K562 (cell line): Measurements from ENCODE around the gene FOXD3. TPM values are rescaled to one million over a fixed set of nuclear protein-coding genes. Genes with fewer than 3 reads are reported as not detected.
A peak's percentile ranks its signal among the peaks of the same experiment; 100 is the strongest.

Source experiments
- ATAC-seq: fragments of 200-7000 bp; cut with Tn5 transposase; 3 replicates; pipeline ENCODE4 v1.9.1; 2020; ENCODE audit warnings: moderate library complexity
- BruUV-seq: library from RNA; stranded (reverse); fragments of 400-500 nt; replicated peaks from 2 replicates; lab custom pipeline; 2021; lab: Mats Ljungman, UMichigan
- CTCF ChIA-PET: fragments of 300-600 bp; formaldehyde crosslinking; extraction: SDS; loops from one replicate; lab custom pipeline; 2021; ENCODE audit warnings: low intra/inter-chr PET ratio; lab: Yijun Ruan, JAX
- POLR2A ChIA-PET: fragments of 300-600, 350-650 bp; sonication (Branson Sonifier 250); formaldehyde crosslinking; extraction: SDS; loops from one replicate; lab custom pipeline; 2021; ENCODE audit warnings: antibody characterized with exemption, inconsistent platforms; lab: Yijun Ruan, JAX
- DNase-seq, 4 experiments: peaks; one replicate each; pipeline versions ENCODE4 v3.0.0 to v3.0.0-alpha.2; 2011 to 2018; ENCODE audit warnings: low spot score in 3 of 4, mixed read lengths in 3 of 4; ENCODE audit errors: extremely low read depth in 1 of 4
- FAIRE-seq: peaks from 2 replicates; lab custom pipeline; 2011; peaks lifted over from hg19 to GRCh38; lab: Jason Lieb, UNC
- H2AFZ ChIP-seq: 2 replicates; pipeline ENCODE4 v1.6.0; 2011; ENCODE audit warnings: low read depth, low read length, control low read depth, inconsistent platforms
- H3K27ac ChIP-seq: fragments of 200-600 bp; 3 replicates; pipeline ENCODE4 v1.8.0; 2011; ENCODE audit warnings: low read depth, mild to moderate bottlenecking, control low read depth, inconsistent platforms, low read length, moderate library complexity, mixed read lengths; ENCODE audit errors: extremely low read depth
- H3K27me3 ChIP-seq, 2 experiments: fragments of 300-600 bp in 1 of 2; 2 replicates in 1 of 2; 3 replicates in 1 of 2; pipeline versions ENCODE4 v1.6.0 to v1.8.0; 2011; ENCODE audit warnings: inconsistent platforms in 2 of 2, low read length in 2 of 2, mild to moderate bottlenecking in 1 of 2, mixed read lengths in 1 of 2, moderate library complexity in 1 of 2; ENCODE audit not compliant: control insufficient read depth in 2 of 2, insufficient read depth in 2 of 2
- H3K36me3 ChIP-seq: fragments of 300-600 bp; 3 replicates; pipeline ENCODE4 v1.8.0; 2011; ENCODE audit warnings: mild to moderate bottlenecking, low read length, inconsistent platforms; ENCODE audit not compliant: control insufficient read depth, insufficient read depth
- H3K4me1 ChIP-seq, 2 experiments: fragments of 200-600 bp in 1 of 2; replicated peaks in 1 of 2; 2 replicates in 1 of 2; 3 replicates in 1 of 2; pipeline versions ENCODE4 v1.5.1 to v1.8.0; 2011; ENCODE audit warnings: inconsistent platforms in 2 of 2, low read length in 2 of 2, mild to moderate bottlenecking in 1 of 2, mixed read lengths in 1 of 2, moderate library complexity in 1 of 2; ENCODE audit not compliant: control insufficient read depth in 2 of 2, insufficient read depth in 2 of 2
- H3K4me2 ChIP-seq: 2 replicates; pipeline ENCODE4 v1.6.1; 2011; ENCODE audit warnings: low read length, control low read depth, inconsistent platforms, mixed read lengths; ENCODE audit not compliant: insufficient read depth
- H3K4me3 ChIP-seq: fragments of 200-600 bp; sonication (generic), shearing (Covaris generic); 2 replicates; pipeline ENCODE4 v1.5.1; 2016; ENCODE audit warnings: control low read depth, inconsistent platforms
- H3K79me2 ChIP-seq: fragments of 200-600 bp; 3 replicates; pipeline ENCODE4 v1.8.0; 2011; ENCODE audit warnings: low read length, inconsistent platforms; ENCODE audit not compliant: control insufficient read depth, insufficient read depth
- H3K9ac ChIP-seq, 2 experiments: 2 replicates each; pipeline versions ENCODE4 v1.6.0 to v1.6.1; 2011; ENCODE audit warnings: low read depth in 2 of 2, low read length in 2 of 2, control low read depth in 1 of 2, inconsistent platforms in 1 of 2, mild to moderate bottlenecking in 1 of 2, mixed read lengths in 1 of 2; ENCODE audit not compliant: insufficient read depth in 1 of 2
- H3K9me1 ChIP-seq: one replicate; pipeline ENCODE4 v1.6.0; 2011; ENCODE audit warnings: inconsistent platforms, mild to moderate bottlenecking, low read length, moderate library complexity; ENCODE audit not compliant: control insufficient read depth, insufficient read depth
- H3K9me3 ChIP-seq: replicated peaks from 2 replicates; pipeline ENCODE4 v1.5.1; 2011; ENCODE audit warnings: low read depth, low read length, inconsistent platforms; ENCODE audit not compliant: control insufficient read depth, insufficient read depth
- H4K20me1 ChIP-seq: replicated peaks from 2 replicates; pipeline ENCODE4 v1.6.1; 2011; ENCODE audit warnings: low read length, inconsistent platforms, mixed read lengths; ENCODE audit not compliant: control insufficient read depth, insufficient read depth
- AFF4 ChIP-seq: sonication (generic); formaldehyde crosslinking; IDR thresholded peaks from 2 replicates; pipeline ENCODE4 v1.8.0; 2023; ENCODE audit warnings: mild to moderate bottlenecking, missing genetic modification reagents
- HCFC1 ChIP-seq: IDR thresholded peaks from 2 replicates; pipeline ENCODE4 v1.6.1; 2012; ENCODE audit warnings: low read depth, low read length, improper control_type of control experiment
- HOXB6 ChIP-seq: fragments of 250-450 bp; sonication (Bioruptor Pico); IDR thresholded peaks from 2 replicates; pipeline ENCODE4 v1.5.1; 2022; ENCODE audit warnings: mild to moderate bottlenecking, borderline replicate concordance
- NCOA2 ChIP-seq, 2 experiments: fragments of 450-650 bp; IDR thresholded peaks; 2 replicates each; pipeline ENCODE4 v1.6.1; 2018; ENCODE audit warnings: mild to moderate bottlenecking in 2 of 2, moderate library complexity in 1 of 2; ENCODE audit not compliant: partially characterized antibody in 2 of 2
- POU5F1 ChIP-seq: fragments of 150-350 bp; IDR thresholded peaks from 2 replicates; pipeline ENCODE4 v1.6.1; 2014; ENCODE audit warnings: borderline replicate concordance, low read length, low read depth, mild to moderate bottlenecking; ENCODE audit not compliant: partially characterized antibody
- WHSC1 ChIP-seq: IDR thresholded peaks from one replicate; pipeline ENCODE4 v1.6.1; 2012; ENCODE audit warnings: low read length, control low read depth, inconsistent platforms
- ZBTB34 ChIP-seq: fragments of 250-450 bp; sonication (Bioruptor Pico); IDR thresholded peaks from 2 replicates; pipeline ENCODE4 v1.8.0; 2021; ENCODE audit warnings: mild to moderate bottlenecking, moderate library complexity
- ZNF282 ChIP-seq: sonication (generic); formaldehyde crosslinking; IDR thresholded peaks from 2 replicates; pipeline ENCODE4 v1.8.1; 2023; ENCODE audit warnings: missing genetic modification reagents
- ZNF551 ChIP-seq: fragments of 250-450 bp; sonication (Bioruptor Pico); IDR thresholded peaks from 2 replicates; pipeline ENCODE4 v1.5.0; 2021; ENCODE audit warnings: mild to moderate bottlenecking, moderate library complexity
- ZNF695 ChIP-seq: fragments of 450-650 bp; formaldehyde crosslinking; IDR thresholded peaks from 2 replicates; pipeline ENCODE4 v1.4.0; 2020; ENCODE audit warnings: mild to moderate bottlenecking, moderate library complexity
- WGBS: fragments of 100-300 bp; shearing (Covaris generic); methylation state at CpG from one replicate; pipeline ENCODE4 v1.1.6; 2016; ENCODE audit warnings: low coverage, mixed read lengths; ENCODE audit not compliant: insufficient coverage; ENCODE audit errors: missing lambda C conversion rate; 5-methylcytosine and 5-hydroxymethylcytosine counted together
- in situ Hi-C: fragments of 300-500 bp; cut with MboI; formaldehyde crosslinking; loops from 4 replicates; pipeline ENCODE4 v1.15.0; 2018; ENCODE audit warnings: inconsistent platforms, mixed read lengths
- intact Hi-C: fragments of 100-400 bp; cut with micrococcal nuclease; formaldehyde crosslinking; loops from 2 replicates; pipeline ENCODE4 v1.14.2; 2022
- polyA plus RNA-seq, 8 experiments: library from polyadenylated mRNA; depleted of rRNA in 4 of 8; stranded (reverse) in 5 of 8; unstranded in 3 of 8; fragments of >200 nt; fragmentation: Nextera tagmentation in 2 of 8; fragmentation: Illumina TruSeq in 1 of 8; extraction: Ambion mirVana in 2 of 8; extraction: Trizol in 1 of 8; gene quantifications; 2 replicates each; pipeline versions ENCODE4 v1.2.1 to v1.2.3, GENCODE V29; 2011 to 2014; ENCODE audit warnings: inconsistent platforms in 1 of 8, missing spikeins in 1 of 8
- total RNA-seq, 7 experiments: library from RNA; depleted of rRNA in 6 of 7; stranded (reverse); fragments of >200 nt in 6 of 7; fragmentation: Illumina TruSeq in 2 of 7; extraction: Trizol in 2 of 7; gene quantifications; 2 replicates each; pipeline versions ENCODE4 v1.2.1 to v1.2.3, GENCODE V29; 2011 to 2021; ENCODE audit warnings: low replicate concordance in 1 of 7
- TF ChIP-seq, protein P1 (sequence below): fragments of 250-450 bp; sonication (Bioruptor Pico); IDR thresholded peaks from 2 replicates; pipeline ENCODE4 v1.5.0; 2021; ENCODE audit warnings: mild to moderate bottlenecking, moderate library complexity

FOXD3 gene
- total and polyA plus RNA-seq, 9 of the 15 experiments (the other 6 are each of a cell fraction or from before 2014, with no cell fraction given) = 0.06 to 0.45 (median 0.10) TPM; not detected in 2

GRCh38 chr1:63367215-63368103 lies 45.1 kb downstream of the FOXD3 start, which contains the start of gene ALG6:
TSS of gene ALG6 (plus strand) at chr1:63367627. CDS start at chr1:63370978, 3,351 bp downstream.
- Histone ChIP-seq H3K4me1 (peaks cover 6 to 11% of the 10 kb centered on the region in 2 experiments; a peak in 4 of 5 replicates), H3K4me3 (peak within 1 kb of the TSS; percentile 72), H3K27me3 (no peaks in the 10 kb centered on the region), H4K20me1 (no peaks in the 10 kb centered on the region), H3K36me3 (peaks cover 15% of the 10 kb centered on the region; the same call in 2 of the 3 replicates), H3K9me3 (no peaks in the 10 kb centered on the region), H3K9me1 (no peaks in the 10 kb centered on the region), H3K4me2 (peak within 1 kb of the TSS; percentile 96), H2AFZ (peak within 1 kb of the TSS; percentile 99), H3K79me2 (peaks cover 14% of the 10 kb centered on the region), H3K27ac (peak within 1 kb of the TSS; percentile 86), H3K9ac (peak within 1 kb of the TSS; percentile 81 to 100)
- in situ Hi-C loops (no loop called here), intact Hi-C loops (loop anchor here (10.0 kb wide), 1 partner anchor 157 kb away; the partner anchor contains the start of genes EFCAB7 and ITGB3BP)
- peak; percentile 96 to 100 (median 99) for DNase-seq
- peak; percentile 95 for ATAC-seq
- peak; percentile 84 for FAIRE-seq
- ChIA-PET CTCF (interaction anchor here (0.6 kb wide), 1 partner anchor 192 kb away, joined by 3 read pairs; no protein-coding TSS in a partner anchor), POLR2A (interaction anchor here (1.1 kb wide), 1 partner anchor 69 kb away, joined by 3 read pairs; no protein-coding TSS in a partner anchor)
- BruUV-seq = no TSS peak
- WGBS = 3% methylated on average over 33 of the region's 77 CpGs
- TF ChIP-seq HOXB6 (CRISPR knock-in tag) (no peak), HCFC1 (no peak; the same call in 1 of the 2 replicates), ZNF551 (no peak), ZNF695 (CRISPR knock-in tag) (no peak), ZBTB34 (CRISPR knock-in tag) (no peak), WHSC1 (no peak), AFF4 (CRISPR knock-in tag) (no peak), NCOA2 (IDR thresholded peaks at IDR 0.05; ENCODE audit: partially characterized antibody in 2 of 2) (no peak), POU5F1 (no peak), ZNF282 (CRISPR knock-in tag) (no peak)
- TF ChIP-seq, protein P1, sequence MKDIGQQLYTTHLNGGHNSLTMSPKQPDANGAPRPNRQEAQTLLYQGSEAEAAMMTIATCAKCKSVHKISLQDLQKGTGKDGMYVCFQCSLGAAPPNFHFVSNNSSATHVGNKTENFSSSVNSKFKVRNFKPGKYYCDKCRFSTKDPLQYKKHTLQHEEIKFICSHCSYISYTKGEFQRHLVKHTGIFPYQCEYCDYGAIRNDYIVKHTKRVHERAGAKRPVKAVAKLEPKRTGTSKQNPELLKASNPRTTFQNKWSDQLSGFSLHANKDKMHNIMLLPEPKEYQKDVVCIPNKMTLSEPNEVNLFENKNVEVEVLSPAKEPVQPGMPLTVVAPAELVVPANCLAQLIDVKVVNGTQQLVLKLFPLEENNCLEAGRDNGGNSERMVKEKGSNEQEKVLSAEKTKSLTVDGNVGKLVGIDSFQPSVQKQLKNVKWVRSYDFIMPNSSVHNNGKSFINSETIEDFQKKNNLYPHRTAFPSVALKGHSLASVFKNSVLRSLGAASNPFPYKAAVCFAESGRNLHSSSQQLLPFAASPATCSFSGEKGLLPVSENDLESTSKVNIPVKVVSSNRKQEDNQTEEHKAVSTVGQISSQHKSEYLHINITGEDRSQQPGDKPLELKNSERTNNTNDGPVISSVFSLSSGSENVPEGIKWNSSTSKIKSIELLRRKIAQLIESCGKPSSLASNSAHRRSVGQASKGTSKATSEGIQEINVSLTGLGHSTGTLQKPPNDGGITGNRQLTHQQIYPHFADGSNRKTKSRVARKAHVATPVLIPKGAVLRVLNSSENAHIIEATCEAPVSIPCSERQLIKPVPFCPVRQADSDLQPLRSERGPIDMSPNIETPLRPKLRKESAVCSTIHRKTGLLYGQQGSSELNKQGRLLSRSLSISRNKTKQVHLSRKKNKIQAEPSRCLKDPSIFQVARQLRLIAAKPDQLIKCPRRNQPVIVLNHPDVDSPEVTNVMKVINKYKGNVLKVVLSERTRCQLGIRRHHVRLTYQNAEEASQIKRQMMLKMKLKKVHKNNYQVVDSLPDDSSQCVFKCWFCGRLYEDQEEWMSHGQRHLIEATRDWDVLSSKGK (CRISPR knock-in tag) = no peak
